Upper lobe of left lung (tissue), 6 donors: ENCODE data around the gene EPHA4. TPM values are rescaled to one million over a fixed set of nuclear protein-coding genes. Genes with fewer than 3 reads are reported as not detected.
A peak's percentile ranks its signal among the peaks of the same experiment; 100 is the strongest.

Experiments used
- ATAC-seq, 2 donors: fragments of 200-7000 bp; cut with Tn5 transposase; one replicate each; pipeline ENCODE4 v1.9.1; 2022; ENCODE audit warnings: mild to moderate bottlenecking in 2 of 2, moderate library complexity in 2 of 2; ENCODE audit not compliant: low FRiP score in 2 of 2
- DNase-seq, 2 donors: peaks; one replicate each; pipeline ENCODE4 v3.0.0-alpha.2; 2019 to 2020
- H3K27ac ChIP-seq, 4 donors: fragments of 200-600 bp; sonication (generic); one replicate each; pipeline ENCODE4 v1.5.1; 2016 to 2019
- H3K27me3 ChIP-seq, 4 donors: fragments of 200-600 bp; sonication (generic); one replicate each; pipeline ENCODE4 v1.5.1; 2017 to 2019
- H3K36me3 ChIP-seq, 4 donors: fragments of 200-600 bp; sonication (generic); one replicate each; pipeline ENCODE4 v1.5.1; 2016 to 2019
- H3K4me1 ChIP-seq, 4 donors: fragments of 200-600 bp; sonication (generic); one replicate each; pipeline ENCODE4 v1.5.1; 2018 to 2019
- H3K4me3 ChIP-seq, 4 donors: fragments of 200-600 bp; sonication (generic); one replicate each; pipeline ENCODE4 v1.5.1; 2017 to 2019; ENCODE audit warnings: mild to moderate bottlenecking in 2 of 4, moderate library complexity in 1 of 4
- H3K9me3 ChIP-seq, 4 donors: fragments of 200-600 bp; sonication (generic); one replicate each; pipeline ENCODE4 v1.5.1; 2018 to 2019
- CTCF ChIP-seq, 6 experiments: fragments of 450-650 bp in 4 of 6; fragments of 200-600 bp in 2 of 6; sonication (generic) in 2 of 6; IDR thresholded peaks; one replicate each; pipeline ENCODE4 v1.5.1; 2016 to 2019; ENCODE audit warnings: antibody characterized with exemption in 6 of 6
- EP300 ChIP-seq, 4 donors: sonication (generic); formaldehyde crosslinking; IDR thresholded peaks; one replicate each; pipeline ENCODE4 v1.5.1; 2017; ENCODE audit warnings: antibody characterized with exemption in 4 of 4, control low read depth in 2 of 4
- POLR2A ChIP-seq, 4 donors: fragments of 450-650 bp; IDR thresholded peaks; one replicate each; pipeline ENCODE4 v1.5.1; 2016 to 2017; ENCODE audit warnings: antibody characterized with exemption in 4 of 4, mild to moderate bottlenecking in 2 of 4
- POLR2AphosphoS5 ChIP-seq, 2 donors: sonication (generic); formaldehyde crosslinking; IDR thresholded peaks; one replicate each; pipeline ENCODE4 v1.5.1; 2017; ENCODE audit warnings: antibody characterized with exemption in 2 of 2
- WGBS, 2 donors: methylation state at CpG; one replicate each; pipeline ENCODE4 v1.1.5; 2017 to 2018; 5-methylcytosine and 5-hydroxymethylcytosine counted together
- total RNA-seq, 6 donors: library from RNA; depleted of rRNA in 4 of 6; stranded (reverse); fragments of >200 nt in 4 of 6; gene quantifications; one replicate each; pipeline versions ENCODE4 v1.1.0 to v1.2.1, GENCODE V29; 2016 to 2021
- donor health status: DM: no; HTN: no; CAD: no; lungs with moderate emphysema.
- donor health status: DM: no; HTN: yes; CAD: no; lungs with severe emphysema.

Gene EPHA4
- total RNA-seq, 6 donors from 2014 or later, result 9.5 to 33.5 (median 22.3) TPM

- ATAC-seq, result no peak
- Histone ChIP-seq H3K9me3 (no peaks in the 10 kb centered on the region), H3K27ac (peak overlapping the region in 1 of 4 donors; percentile 24), H3K4me1 (peaks cover 2 to 13% (median 8%) of the 10 kb centered on the region in 4 donors), H3K36me3 (no peaks in the 10 kb centered on the region), H3K4me3 (no peak overlapping the region), H3K27me3 (no peaks in the 10 kb centered on the region)
- DNase-seq, result no peak
- no peak for TF ChIP-seq POLR2A (IDR thresholded peaks at IDR 0.05)
- no peak for TF ChIP-seq EP300 (IDR thresholded peaks at IDR 0.05)
- peak in 1 of 2 donors; percentile 9 for TF ChIP-seq POLR2AphosphoS5 (IDR thresholded peaks at IDR 0.05)
- no peak for TF ChIP-seq CTCF (IDR thresholded peaks at IDR 0.05)
- WGBS, 2 donors, result 58 to 70% methylated on average over 2 of the region's 2 CpGs
Observed at GRCh38 chr2:221467610-221468009, 104.5 kb downstream of the EPHA4 start.

DNA sequence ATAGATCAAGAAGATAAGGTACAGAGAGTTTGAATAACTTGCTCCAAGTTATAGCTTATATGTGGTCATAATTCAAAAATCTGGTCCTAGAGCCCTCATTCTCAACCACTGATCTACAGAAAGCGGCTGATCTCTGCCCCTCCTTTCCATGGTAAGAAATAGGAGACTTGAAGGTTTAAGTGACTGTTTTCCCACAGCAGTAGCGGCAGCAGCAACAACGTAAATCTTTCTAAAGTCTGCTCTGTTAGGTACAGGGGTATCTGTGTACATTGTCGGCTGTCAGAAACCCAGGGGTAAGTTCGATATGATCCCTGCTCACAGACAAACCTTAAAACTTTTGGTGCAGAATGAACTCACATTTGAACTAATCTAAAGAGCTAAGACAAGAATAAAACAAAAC is 105.4 kb downstream of the EPHA4 start:
- Histone ChIP-seq H3K27ac (no peak overlapping the region), H3K36me3 (no peaks in the 10 kb centered on the region), H3K27me3 (no peaks in the 10 kb centered on the region), H3K4me3 (no peak overlapping the region), H3K4me1 (peaks cover 2 to 13% (median 8%) of the 10 kb centered on the region in 4 donors), H3K9me3 (no peaks in the 10 kb centered on the region)
- DNase-seq, result no peak
- no peak for TF ChIP-seq CTCF (IDR thresholded peaks at IDR 0.05)
- TF ChIP-seq POLR2AphosphoS5 (IDR thresholded peaks at IDR 0.05), result no peak
- TF ChIP-seq POLR2A (IDR thresholded peaks at IDR 0.05), result no peak
- no peak for TF ChIP-seq EP300 (IDR thresholded peaks at IDR 0.05)
- ATAC-seq, result no peak
- WGBS, 2 donors, result 96 to 99% methylated on average over 5 of the region's 5 CpGs

GRCh38 chr2:221465776-221466175 is 106.3 kb downstream of the EPHA4 start:
- no peak for ATAC-seq
- TF ChIP-seq POLR2A (IDR thresholded peaks at IDR 0.05) (no peak), POLR2AphosphoS5 (IDR thresholded peaks at IDR 0.05) (no peak), EP300 (IDR thresholded peaks at IDR 0.05) (no peak), CTCF (IDR thresholded peaks at IDR 0.05) (no peak)
- Histone ChIP-seq H3K4me1 (peaks cover 2 to 13% (median 8%) of the 10 kb centered on the region in 4 donors), H3K27ac (peak overlapping the region in 1 of 4 donors; percentile 28), H3K36me3 (no peaks in the 10 kb centered on the region), H3K27me3 (no peaks in the 10 kb centered on the region), H3K9me3 (no peaks in the 10 kb centered on the region), H3K4me3 (no peak overlapping the region)
- peak in 1 of 2 donors; percentile 44 for DNase-seq
- 53 to 62% methylated on average over 11 of the region's 11 CpGs for WGBS, 2 donors

DNA sequence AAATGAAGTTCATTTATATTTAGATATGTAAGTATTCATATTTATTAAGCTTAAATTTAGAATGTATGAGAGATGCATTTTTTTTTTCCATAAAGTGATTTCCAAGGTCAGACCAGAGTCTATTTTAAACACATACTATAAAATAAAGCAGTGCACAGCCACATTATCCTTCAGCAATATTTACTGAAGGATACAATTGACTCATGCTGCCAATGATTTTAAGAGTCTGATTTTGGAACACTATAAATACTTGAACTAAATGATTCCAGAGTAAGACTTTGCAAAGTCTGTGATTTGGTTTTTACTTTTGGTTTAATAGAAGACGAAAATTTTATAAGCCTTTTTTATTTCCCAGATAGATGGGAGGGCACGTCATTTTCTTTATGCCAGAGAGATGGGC is 107.1 kb downstream of the EPHA4 start:
- H3K36me3 ChIP-seq, result no peaks in the 10 kb centered on the region
- H3K27me3 ChIP-seq, result no peaks in the 10 kb centered on the region
- DNase-seq (no peak), ATAC-seq (no peak)
- H3K4me3 ChIP-seq, result no peak overlapping the region
- H3K9me3 ChIP-seq, result no peaks in the 10 kb centered on the region
- H3K27ac ChIP-seq, result no peak overlapping the region
- 78 to 79% methylated on average over 2 of the region's 2 CpGs for WGBS, 2 donors
- TF ChIP-seq POLR2A (IDR thresholded peaks at IDR 0.05) (no peak), POLR2AphosphoS5 (IDR thresholded peaks at IDR 0.05) (no peak), EP300 (IDR thresholded peaks at IDR 0.05) (no peak), CTCF (IDR thresholded peaks at IDR 0.05) (no peak)
- peaks cover 2 to 14% (median 8%) of the 10 kb centered on the region in 4 donors for H3K4me1 ChIP-seq

DNA sequence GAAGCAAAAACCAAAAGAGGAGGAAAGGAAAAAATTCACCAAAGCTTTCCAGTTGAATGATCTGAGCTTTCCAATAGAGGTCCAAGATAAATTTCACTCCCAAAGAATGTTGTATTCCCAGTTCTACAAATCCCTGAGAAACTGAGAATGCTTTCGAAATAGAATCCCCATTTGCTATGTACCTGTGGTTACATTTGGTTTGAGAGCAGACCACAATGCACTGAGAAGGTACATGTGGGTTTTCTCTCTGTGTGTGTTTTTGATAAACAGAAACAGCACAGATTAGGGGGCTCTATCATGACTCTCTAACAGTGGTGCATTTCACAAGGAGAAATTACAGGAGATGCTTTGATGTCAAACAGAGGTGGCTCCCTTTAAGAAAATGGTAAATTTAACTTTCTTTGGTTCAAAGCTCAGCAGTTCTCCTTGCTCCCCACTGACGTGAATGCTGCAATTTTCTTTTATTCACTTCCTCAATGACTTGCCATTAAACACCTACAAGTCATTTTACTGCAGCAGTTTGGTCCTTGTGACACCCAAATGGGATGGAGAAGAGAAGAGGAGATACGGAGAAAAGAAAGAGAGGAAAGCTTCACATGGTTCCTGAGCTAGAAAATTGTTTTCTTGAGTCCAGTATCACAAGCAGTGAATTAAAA is 108.7 kb downstream of the EPHA4 start:
- Histone ChIP-seq H3K9me3 (no peaks in the 10 kb centered on the region), H3K27ac (no peak overlapping the region), H3K36me3 (no peaks in the 10 kb centered on the region), H3K27me3 (no peaks in the 10 kb centered on the region), H3K4me3 (no peak overlapping the region), H3K4me1 (peaks cover 2 to 17% (median 8%) of the 10 kb centered on the region in 4 donors)
- WGBS, 2 donors, result 69 to 77% methylated on average over 3 of the region's 3 CpGs
- no peak for DNase-seq
- TF ChIP-seq POLR2AphosphoS5 (IDR thresholded peaks at IDR 0.05) (no peak), CTCF (IDR thresholded peaks at IDR 0.05) (no peak), POLR2A (IDR thresholded peaks at IDR 0.05) (no peak), EP300 (IDR thresholded peaks at IDR 0.05) (no peak)
- no peak for ATAC-seq
